ENCODE measurements around the gene ATG4C.

The ATG4C gene

GRCh38 chr1:62870148-62870547 lies 86.2 kb downstream of the ATG4C start:
- no peak overlapping the region for H3K4me3 ChIP-seq
- no peak overlapping the region for H3K27ac ChIP-seq
- no peak for DNase-seq (ENCODE audit: low spot score)
- TF ChIP-seq CTCF (IDR thresholded peaks at IDR 0.05): no peak

DNA sequence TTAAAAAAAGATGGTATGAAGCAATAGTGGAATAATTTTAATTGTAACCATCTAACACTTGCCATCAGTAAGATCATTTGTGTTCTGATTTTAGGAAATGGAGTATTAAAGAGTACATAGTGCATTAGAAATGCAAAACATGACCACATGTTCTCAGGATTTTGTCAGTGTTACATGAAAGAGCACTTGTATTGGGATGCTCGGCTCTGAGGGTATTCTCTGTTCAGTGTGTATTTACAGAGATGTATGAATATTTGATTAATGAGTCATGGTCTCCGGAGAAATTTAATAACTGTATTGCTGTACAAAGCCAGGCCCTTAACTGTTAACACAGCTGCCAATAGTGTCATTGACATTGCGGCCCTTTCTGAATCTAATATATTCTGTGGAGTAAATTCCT lies 91.7 kb downstream of the ATG4C start:
- DNase-seq (ENCODE audit: low spot score): no peak
- no peak overlapping the region for H3K27ac ChIP-seq
- TF ChIP-seq CTCF (IDR thresholded peaks at IDR 0.05): no peak
- H3K4me3 ChIP-seq: no peak overlapping the region

DNA sequence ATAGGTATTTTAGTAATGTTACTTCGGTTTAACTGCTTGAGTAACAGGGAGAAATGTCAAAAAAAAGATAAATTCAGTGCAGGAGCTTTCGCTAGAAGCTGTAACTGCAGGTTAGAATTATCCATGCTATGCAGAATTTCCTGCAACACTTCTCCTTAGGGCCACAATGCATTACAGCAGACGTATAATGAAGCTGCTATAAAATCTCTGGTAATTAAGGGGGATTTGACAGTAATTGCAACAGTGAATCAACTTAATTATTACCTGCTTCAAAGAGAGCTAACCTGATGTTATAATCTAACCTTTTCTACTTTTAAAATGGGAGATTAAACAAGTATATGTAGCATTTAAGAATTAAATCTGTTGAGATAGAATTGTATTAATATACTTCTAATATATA lies 92.6 kb downstream of the ATG4C start:
- TF ChIP-seq CTCF (IDR thresholded peaks at IDR 0.05): no peak
- H3K27ac ChIP-seq: no peak overlapping the region
- no peak for DNase-seq (ENCODE audit: low spot score)
- H3K4me3 ChIP-seq: no peak overlapping the region

GRCh38 chr1:62877579-62877978 lies 93.6 kb downstream of the ATG4C start:
- DNase-seq (ENCODE audit: low spot score): no peak
- no peak overlapping the region for H3K4me3 ChIP-seq
- H3K27ac ChIP-seq: no peak overlapping the region
- TF ChIP-seq CTCF (IDR thresholded peaks at IDR 0.05): no peak

GRCh38 chr1:62879962-62880361 lies 96.0 kb downstream of the ATG4C start:
- no peak for DNase-seq (ENCODE audit: low spot score)
- H3K27ac ChIP-seq: no peak overlapping the region
- no peak overlapping the region for H3K4me3 ChIP-seq
- no peak for TF ChIP-seq CTCF (IDR thresholded peaks at IDR 0.05)

DNA sequence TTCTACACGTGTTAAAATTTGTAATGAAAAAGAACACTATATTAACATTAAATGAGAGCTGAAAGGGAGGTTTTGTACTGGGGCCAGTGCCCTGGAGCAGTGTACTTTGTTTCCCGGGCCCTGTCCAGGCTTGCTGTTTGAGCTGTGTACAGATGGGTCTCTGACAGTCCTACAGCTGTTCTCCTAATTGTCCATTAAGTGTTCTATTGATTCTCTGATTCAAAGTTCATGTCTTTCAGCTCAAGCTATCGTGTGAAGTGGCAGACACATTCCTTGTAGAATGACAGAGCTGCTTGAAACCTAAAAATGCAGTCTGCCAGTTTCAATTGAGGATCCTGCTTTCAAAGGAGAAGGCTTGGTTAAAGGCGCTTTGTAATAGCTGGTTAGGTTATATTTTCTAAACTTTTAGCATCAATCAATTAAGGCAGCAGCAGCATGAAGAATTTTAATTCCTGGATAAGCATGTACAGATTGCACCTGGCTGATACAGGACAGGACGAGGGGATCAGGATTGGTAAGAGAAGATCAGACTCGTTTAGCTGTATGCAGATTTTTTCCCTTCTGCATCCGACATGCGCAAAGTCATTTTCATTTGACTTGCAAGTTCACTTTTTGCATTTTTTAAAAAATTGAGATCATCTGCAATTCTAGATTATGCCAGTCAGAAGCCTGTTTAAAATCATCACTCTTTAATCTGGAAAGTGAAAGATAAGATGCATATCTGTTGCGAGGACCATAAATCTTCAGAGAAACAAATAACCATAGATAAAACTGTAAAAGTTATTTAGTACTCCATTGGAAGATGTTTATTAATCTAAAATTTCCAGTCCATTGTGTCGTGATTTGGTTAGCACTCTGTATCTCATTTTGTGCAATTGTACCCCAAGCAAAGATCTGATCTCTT lies 98.5 kb downstream of the ATG4C start:
- Histone ChIP-seq H3K27ac (no peak overlapping the region), H3K4me3 (no peak overlapping the region)
- DNase-seq (ENCODE audit: low spot score): no peak
- no peak for TF ChIP-seq CTCF (IDR thresholded peaks at IDR 0.05)

GRCh38 chr1:62884156-62884740 lies 100.3 kb downstream of the ATG4C start:
- no peak for TF ChIP-seq CTCF (IDR thresholded peaks at IDR 0.05)
- Histone ChIP-seq H3K27ac (no peak overlapping the region), H3K4me3 (no peak overlapping the region)
- DNase-seq (ENCODE audit: low spot score): no peak
